ENCODE measurements around the gene YTHDF1. TPM values are rescaled to one million over a fixed set of nuclear protein-coding genes. Genes with fewer than 3 reads are reported as not detected.

Gene YTHDF1
- total RNA-seq, 2 donors from 2014 or later: 64.9 to 73.2 TPM

- H3K9me3 Mint-ChIP-seq: no peaks in the 10 kb centered on the region
- no peaks in the 10 kb centered on the region for H3K27me3 ChIP-seq (ENCODE audit: control insufficient read depth, insufficient read depth, low read length, poor library complexity, severe bottlenecking)
- no peaks in the 10 kb centered on the region for H3K27me3 Mint-ChIP-seq (ENCODE audit: insufficient read depth)
- H3K27ac ChIP-seq (ENCODE audit: low read depth, low read length): no peak overlapping the region
- TF ChIP-seq CTCF (conservative IDR thresholded peaks at IDR 0.05): no peak
- H3K4me1 Mint-ChIP-seq: no peaks in the 10 kb centered on the region
- no peaks in the 10 kb centered on the region for H3K36me3 Mint-ChIP-seq (ENCODE audit: low read depth)
- no peak overlapping the region for H3K27ac Mint-ChIP-seq
- 81 to 85% methylated on average over 7 to 13 of the region's 13 CpGs for WGBS, 2 experiments (ENCODE audit: insufficient coverage in 1 of 2, insufficient read length in 1 of 2)
- no peak overlapping the region for H3K4me3 Mint-ChIP-seq
- no peak overlapping the region for H3K9ac ChIP-seq (ENCODE audit: extremely low read depth, low read length, poor library complexity, severe bottlenecking)
- no peaks in the 10 kb centered on the region for H3K36me3 ChIP-seq (ENCODE audit: control insufficient read depth, insufficient read depth, low read length)
- no peak for DNase-seq
- no peaks in the 10 kb centered on the region for H3K9me3 ChIP-seq (ENCODE audit: control insufficient read depth, low read length)
- H3K4me1 ChIP-seq (ENCODE audit: control insufficient read depth, insufficient read depth, low read length): no peaks in the 10 kb centered on the region
- H3K4me3 ChIP-seq (ENCODE audit: low read length): no peak overlapping the region
Measured at GRCh38 chr20:63188159-63188442, 27.8 kb downstream of the YTHDF1 start.

GRCh38 chr20:63187338-63188158 lies 28.4 kb downstream of the YTHDF1 start:
- no peak overlapping the region for H3K27ac Mint-ChIP-seq
- no peak for DNase-seq
- H3K27ac ChIP-seq (ENCODE audit: low read depth, low read length): no peak overlapping the region
- no peak overlapping the region for H3K4me3 ChIP-seq (ENCODE audit: low read length)
- H3K9ac ChIP-seq (ENCODE audit: extremely low read depth, low read length, poor library complexity, severe bottlenecking): no peak overlapping the region
- no peaks in the 10 kb centered on the region for H3K36me3 ChIP-seq (ENCODE audit: control insufficient read depth, insufficient read depth, low read length)
- no peaks in the 10 kb centered on the region for H3K27me3 Mint-ChIP-seq (ENCODE audit: insufficient read depth)
- WGBS, 2 experiments (ENCODE audit: insufficient coverage in 1 of 2, insufficient read length in 1 of 2): 89% methylated on average over 7 of the region's 7 CpGs
- H3K27me3 ChIP-seq (ENCODE audit: control insufficient read depth, insufficient read depth, low read length, poor library complexity, severe bottlenecking): no peaks in the 10 kb centered on the region
- no peaks in the 10 kb centered on the region for H3K9me3 ChIP-seq (ENCODE audit: control insufficient read depth, low read length)
- H3K4me1 ChIP-seq (ENCODE audit: control insufficient read depth, insufficient read depth, low read length): no peaks in the 10 kb centered on the region
- no peak for TF ChIP-seq CTCF (conservative IDR thresholded peaks at IDR 0.05)
- no peaks in the 10 kb centered on the region for H3K9me3 Mint-ChIP-seq
- no peak overlapping the region for H3K4me3 Mint-ChIP-seq
- H3K36me3 Mint-ChIP-seq (ENCODE audit: low read depth): no peaks in the 10 kb centered on the region
- no peaks in the 10 kb centered on the region for H3K4me1 Mint-ChIP-seq

DNA sequence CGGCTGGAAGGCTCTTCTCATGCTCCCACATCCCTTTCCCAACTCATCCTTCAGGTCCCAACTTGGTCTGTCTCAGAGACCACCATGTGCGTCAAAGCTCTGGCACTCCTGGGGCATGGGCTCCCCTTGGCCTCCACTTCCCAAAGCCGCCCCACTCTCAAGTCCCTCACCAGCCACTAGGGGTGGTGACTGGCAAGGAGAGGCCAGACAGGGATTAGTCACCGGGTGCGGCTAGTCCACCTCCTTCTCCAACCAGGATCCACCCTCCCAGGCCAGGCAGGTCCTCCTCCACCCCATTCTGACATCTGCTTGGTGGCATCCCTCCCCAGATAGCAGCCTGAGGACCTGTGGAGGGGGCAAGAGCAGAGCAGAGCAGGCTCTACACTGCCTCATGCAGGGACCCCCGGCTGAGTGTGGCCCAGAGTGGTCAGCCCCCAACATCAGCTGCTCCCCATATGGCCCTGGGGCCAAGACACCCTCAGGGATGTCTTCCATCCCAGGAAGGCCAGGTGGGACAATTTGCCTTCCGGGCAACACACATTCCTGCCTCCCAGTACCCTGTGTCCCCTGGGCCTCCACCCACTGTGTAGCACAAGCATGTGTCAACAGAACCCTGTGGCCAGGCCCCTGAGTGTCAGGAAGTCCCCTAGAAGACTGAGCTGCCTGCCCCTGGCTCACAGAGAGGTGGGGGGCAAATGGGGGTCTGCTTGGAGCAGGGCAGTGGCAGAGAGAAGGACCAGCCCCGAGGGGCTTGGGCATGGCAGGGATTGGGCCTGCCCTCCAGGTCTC lies 29.2 kb downstream of the YTHDF1 start:
- Mint-ChIP-seq H3K27ac (no peak overlapping the region), H3K27me3 (ENCODE audit: insufficient read depth) (peaks cover 2% of the 10 kb centered on the region), H3K9me3 (no peaks in the 10 kb centered on the region), H3K36me3 (ENCODE audit: low read depth) (no peaks in the 10 kb centered on the region), H3K4me1 (no peaks in the 10 kb centered on the region), H3K4me3 (no peak overlapping the region)
- no peaks in the 10 kb centered on the region for H3K9me3 ChIP-seq (ENCODE audit: control insufficient read depth, low read length)
- peak; percentile 55 for TF ChIP-seq CTCF (conservative IDR thresholded peaks at IDR 0.05)
- no peaks in the 10 kb centered on the region for H3K27me3 ChIP-seq (ENCODE audit: control insufficient read depth, insufficient read depth, low read length, poor library complexity, severe bottlenecking)
- no peak for DNase-seq
- no peaks in the 10 kb centered on the region for H3K36me3 ChIP-seq (ENCODE audit: control insufficient read depth, insufficient read depth, low read length)
- H3K4me3 ChIP-seq (ENCODE audit: low read length): no peak overlapping the region
- no peak overlapping the region for H3K9ac ChIP-seq (ENCODE audit: extremely low read depth, low read length, poor library complexity, severe bottlenecking)
- no peaks in the 10 kb centered on the region for H3K4me1 ChIP-seq (ENCODE audit: control insufficient read depth, insufficient read depth, low read length)
- H3K27ac ChIP-seq (ENCODE audit: low read depth, low read length): no peak overlapping the region
- WGBS, 2 experiments (ENCODE audit: insufficient coverage in 1 of 2, insufficient read length in 1 of 2): 92 to 100% methylated on average over 2 to 8 of the region's 8 CpGs
